GM12801 (cell line): ENCODE measurements around the gene PTPRZ1.

Experiments used
- CTCF ChIP-seq: IDR thresholded peaks from one replicate; pipeline ENCODE4 v1.5.1; 2011; ENCODE audit warnings: control low read depth; ENCODE audit not compliant: insufficient read length; ENCODE audit errors: extremely low read depth

The PTPRZ1 gene

GRCh38 chr7:121953601-121954000 lies 80.6 kb downstream of the PTPRZ1 start:
- TF ChIP-seq CTCF, result no peak

GRCh38 chr7:121954803-121955202 lies 81.8 kb downstream of the PTPRZ1 start:
- TF ChIP-seq CTCF, result no peak

GRCh38 chr7:121957626-121958025 lies 84.7 kb downstream of the PTPRZ1 start:
- TF ChIP-seq CTCF, result no peak

- TF ChIP-seq CTCF, result no peak
These were observed 87.7 kb downstream of the PTPRZ1 start for GRCh38 chr7:121960678-121961077.

GRCh38 chr7:121961089-121961867 lies 88.3 kb downstream of the PTPRZ1 start:
- TF ChIP-seq CTCF, result no peak

DNA sequence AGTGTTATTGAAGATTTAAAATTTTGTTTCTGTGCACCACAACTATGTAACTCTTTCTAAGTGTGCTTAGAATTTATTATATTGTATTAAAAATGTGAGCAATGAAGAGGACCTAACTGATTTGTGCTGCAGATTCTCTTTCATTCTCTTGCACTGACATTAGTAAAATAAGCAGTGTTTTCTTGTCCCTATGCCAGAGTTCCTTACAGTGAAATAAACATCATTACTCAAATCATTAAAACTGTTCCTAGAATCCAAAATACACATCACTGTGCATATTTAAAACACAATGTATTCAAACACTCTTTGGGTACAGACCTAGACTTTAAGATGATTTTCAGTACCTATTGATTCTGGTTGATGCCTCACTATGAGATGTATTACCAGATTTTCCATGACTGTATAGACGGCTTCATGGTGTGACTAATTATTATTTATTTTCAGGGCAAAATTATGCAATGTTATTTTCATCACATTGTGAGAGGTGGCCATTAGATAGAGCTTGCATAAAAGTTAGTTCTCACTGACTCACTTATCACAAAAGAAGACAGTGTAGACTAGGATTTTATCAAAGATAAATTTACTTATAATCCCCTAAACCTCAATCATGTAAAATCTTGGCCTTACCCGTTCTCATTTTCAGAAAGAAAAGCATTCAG lies 93.4 kb downstream of the PTPRZ1 start:
- no peak for TF ChIP-seq CTCF

DNA sequence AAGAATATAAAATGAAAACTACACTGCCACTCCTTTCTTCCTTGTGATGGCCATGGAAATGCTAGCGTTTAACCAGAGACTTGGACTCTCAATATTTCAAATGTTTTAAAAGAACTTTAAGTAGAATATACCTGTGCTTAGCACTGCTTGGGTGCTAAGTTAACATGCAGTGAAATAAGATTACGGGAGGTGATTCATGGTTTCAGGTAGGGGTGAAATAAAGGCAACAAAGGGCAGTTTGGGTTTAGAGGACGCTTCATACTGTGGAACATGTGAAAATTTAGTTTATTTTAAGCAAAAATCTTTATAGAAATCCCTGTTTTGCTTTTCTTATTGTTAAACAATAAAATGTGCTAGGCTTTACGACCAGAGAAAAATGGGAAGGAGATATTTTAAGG lies 94.0 kb downstream of the PTPRZ1 start:
- TF ChIP-seq CTCF, result no peak
